HG02840 (cell line): ENCODE results near the gene GRID2IP.

Experiments used
- ATAC-seq: cut with Tn5 transposase; IDR thresholded peaks from one replicate; pipeline ENCODE4 v1.9.1; 2021; ENCODE audit warnings: mild to moderate bottlenecking, moderate library complexity, moderate number of reproducible peaks; ENCODE audit not compliant: unreplicated experiment, low FRiP score

GRID2IP gene

GRCh38 chr7:6528401-6529130 is 22.7 kb downstream of the GRID2IP start:
- ATAC-seq, result no peak

GRCh38 chr7:6526997-6527378 is 24.3 kb downstream of the GRID2IP start:
- ATAC-seq, result no peak

- no peak for ATAC-seq
Measured at GRCh38 chr7:6520163-6520981, 30.9 kb downstream of the GRID2IP start.

- no peak for ATAC-seq
Measured at GRCh38 chr7:6516387-6516983, 34.8 kb downstream of the GRID2IP start.

GRCh38 chr7:6513541-6513940 is 37.7 kb downstream of the GRID2IP start:
- no peak for ATAC-seq

- ATAC-seq, result no peak
Measured at GRCh38 chr7:6512892-6513291, 38.4 kb downstream of the GRID2IP start.

- ATAC-seq, result no peak
Measured at GRCh38 chr7:6510476-6511133, 40.7 kb downstream of the GRID2IP start.

GRCh38 chr7:6508950-6509349 is 42.3 kb downstream of the GRID2IP start:
- ATAC-seq, result no peak

GRCh38 chr7:6508539-6508938 is 42.7 kb downstream of the GRID2IP start:
- ATAC-seq, result no peak

GRCh38 chr7:6507906-6508305 is 43.4 kb downstream of the GRID2IP start:
- ATAC-seq, result no peak

- no peak for ATAC-seq
Measured at GRCh38 chr7:6505685-6506559, 45.3 kb downstream of the GRID2IP start.

- no peak for ATAC-seq
Measured at GRCh38 chr7:6504996-6505395, 46.3 kb downstream of the GRID2IP start.

- no peak for ATAC-seq
Measured at GRCh38 chr7:6502886-6503285, 48.4 kb downstream of the GRID2IP start.

- no peak for ATAC-seq
Measured at GRCh38 chr7:6501586-6502564, 49.4 kb downstream of the GRID2IP start.

GRCh38 chr7:6500691-6501090 is 50.6 kb downstream of the GRID2IP start:
- ATAC-seq, result no peak

GRCh38 chr7:6497994-6498393 is 53.3 kb downstream of the GRID2IP start:
- no peak for ATAC-seq

GRCh38 chr7:6497637-6497905 is 53.7 kb downstream of the GRID2IP start:
- no peak for ATAC-seq

GRCh38 chr7:6496842-6497636 is 54.2 kb downstream of the GRID2IP start:
- no peak for ATAC-seq
